ENCODE data around the gene TASP1. TPM values are rescaled to one million over a fixed set of nuclear protein-coding genes. Genes with fewer than 3 reads are reported as not detected.

TASP1 gene
- total RNA-seq, 1 experiment from 2014 or later, result 25.9 TPM

- TF ChIP-seq EZH2 (IDR thresholded peaks at IDR 0.05; ENCODE audit: low read depth), result no peak
- TF ChIP-seq, protein P1, sequence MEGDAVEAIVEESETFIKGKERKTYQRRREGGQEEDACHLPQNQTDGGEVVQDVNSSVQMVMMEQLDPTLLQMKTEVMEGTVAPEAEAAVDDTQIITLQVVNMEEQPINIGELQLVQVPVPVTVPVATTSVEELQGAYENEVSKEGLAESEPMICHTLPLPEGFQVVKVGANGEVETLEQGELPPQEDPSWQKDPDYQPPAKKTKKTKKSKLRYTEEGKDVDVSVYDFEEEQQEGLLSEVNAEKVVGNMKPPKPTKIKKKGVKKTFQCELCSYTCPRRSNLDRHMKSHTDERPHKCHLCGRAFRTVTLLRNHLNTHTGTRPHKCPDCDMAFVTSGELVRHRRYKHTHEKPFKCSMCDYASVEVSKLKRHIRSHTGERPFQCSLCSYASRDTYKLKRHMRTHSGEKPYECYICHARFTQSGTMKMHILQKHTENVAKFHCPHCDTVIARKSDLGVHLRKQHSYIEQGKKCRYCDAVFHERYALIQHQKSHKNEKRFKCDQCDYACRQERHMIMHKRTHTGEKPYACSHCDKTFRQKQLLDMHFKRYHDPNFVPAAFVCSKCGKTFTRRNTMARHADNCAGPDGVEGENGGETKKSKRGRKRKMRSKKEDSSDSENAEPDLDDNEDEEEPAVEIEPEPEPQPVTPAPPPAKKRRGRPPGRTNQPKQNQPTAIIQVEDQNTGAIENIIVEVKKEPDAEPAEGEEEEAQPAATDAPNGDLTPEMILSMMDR (conservative IDR thresholded peaks at IDR 0.05), result no peak
- H3F3A ChIP-seq (ENCODE audit: insufficient read depth, low read depth), result no peaks in the 10 kb centered on the region
- BruUV-seq (replicated peaks), result no TSS peak
- no peak overlapping the region for H2AFZ ChIP-seq
- ChIA-PET POLR2A (ENCODE audit: unreplicated experiment) (no interaction called here), CTCF (no interaction called here)
- H3K9me2 ChIP-seq (ENCODE audit: insufficient read depth), result no peaks in the 10 kb centered on the region
- H3K4me1 ChIP-seq (replicated peaks; ENCODE audit: insufficient read depth), result no peaks in the 10 kb centered on the region
- H4K20me1 ChIP-seq (ENCODE audit: insufficient read depth), result no peaks in the 10 kb centered on the region; the same call in 1 of the 2 replicates
- H3K27ac ChIP-seq, result no peak overlapping the region
- no peaks in the 10 kb centered on the region for H3K36me3 ChIP-seq (ENCODE audit: low read depth)
- no peak for DNase-seq
- H3K4me3 ChIP-seq, result no peak overlapping the region
- no peaks in the 10 kb centered on the region for H3K79me2 ChIP-seq (ENCODE audit: low read depth)
- H3K27me3 ChIP-seq (ENCODE audit: insufficient read depth, low read depth), result no peaks in the 10 kb centered on the region
- H3K9me3 ChIP-seq (ENCODE audit: insufficient read depth, low read depth), result no peaks in the 10 kb centered on the region
- no peak overlapping the region for H3K4me2 ChIP-seq
- intact Hi-C loops (cut with micrococcal nuclease; ENCODE audit: unreplicated experiment), result no loop called here
Measured at GRCh38 chr20:13453367-13453766, 185.4 kb downstream of the TASP1 start.

- Histone ChIP-seq H3K79me2 (ENCODE audit: low read depth) (no peaks in the 10 kb centered on the region), H3K27ac (no peak overlapping the region), H2AFZ (no peak overlapping the region), H3K4me2 (no peak overlapping the region), H3K4me1 (replicated peaks; ENCODE audit: insufficient read depth) (no peaks in the 10 kb centered on the region), H3K36me3 (ENCODE audit: low read depth) (no peaks in the 10 kb centered on the region), H3K9me2 (ENCODE audit: insufficient read depth) (no peaks in the 10 kb centered on the region), H3F3A (ENCODE audit: insufficient read depth, low read depth) (no peaks in the 10 kb centered on the region), H3K4me3 (no peak overlapping the region), H3K9me3 (ENCODE audit: insufficient read depth, low read depth) (no peaks in the 10 kb centered on the region), H4K20me1 (ENCODE audit: insufficient read depth) (no peaks in the 10 kb centered on the region; the same call in 1 of the 2 replicates), H3K27me3 (ENCODE audit: insufficient read depth, low read depth) (no peaks in the 10 kb centered on the region)
- intact Hi-C loops (cut with micrococcal nuclease; ENCODE audit: unreplicated experiment), result no loop called here
- CTCF ChIA-PET, result no interaction called here
- POLR2A ChIA-PET (ENCODE audit: unreplicated experiment), result interaction anchor here (0.5 to 0.7 kb wide), 2 partner anchors 264 to 547 kb away, joined by 3 to 5 read pairs; no protein-coding TSS in a partner anchor
- BruUV-seq (replicated peaks), result no TSS peak
- TF ChIP-seq, protein P1 (conservative IDR thresholded peaks at IDR 0.05), result no peak
- no peak for TF ChIP-seq EZH2 (IDR thresholded peaks at IDR 0.05; ENCODE audit: low read depth)
- DNase-seq, result no peak
Measured at GRCh38 chr20:13452470-13453124, 186.1 kb downstream of the TASP1 start.

GRCh38 chr20:13449868-13450434 lies 188.8 kb downstream of the TASP1 start:
- intact Hi-C loops (cut with micrococcal nuclease; ENCODE audit: unreplicated experiment), result no loop called here
- Histone ChIP-seq H3K9me3 (ENCODE audit: insufficient read depth, low read depth) (no peaks in the 10 kb centered on the region), H3F3A (ENCODE audit: insufficient read depth, low read depth) (no peaks in the 10 kb centered on the region), H3K36me3 (ENCODE audit: low read depth) (no peaks in the 10 kb centered on the region), H4K20me1 (ENCODE audit: insufficient read depth) (no peaks in the 10 kb centered on the region; the same call in 1 of the 2 replicates), H3K4me1 (replicated peaks; ENCODE audit: insufficient read depth) (no peaks in the 10 kb centered on the region), H3K27ac (no peak overlapping the region), H3K4me3 (no peak overlapping the region), H3K9me2 (ENCODE audit: insufficient read depth) (no peaks in the 10 kb centered on the region), H3K4me2 (no peak overlapping the region), H2AFZ (no peak overlapping the region), H3K79me2 (ENCODE audit: low read depth) (no peaks in the 10 kb centered on the region), H3K27me3 (ENCODE audit: insufficient read depth, low read depth) (no peaks in the 10 kb centered on the region)
- no TSS peak for BruUV-seq (replicated peaks)
- TF ChIP-seq, protein P1 (conservative IDR thresholded peaks at IDR 0.05), result no peak
- no peak for TF ChIP-seq EZH2 (IDR thresholded peaks at IDR 0.05; ENCODE audit: low read depth)
- DNase-seq, result no peak
- CTCF ChIA-PET, result no interaction called here
- POLR2A ChIA-PET (ENCODE audit: unreplicated experiment), result no interaction called here

Data from PC-9 (cell line).